Adrenal gland (tissue), 12 donors: ENCODE results near the gene SMG9. TPM values are rescaled to one million over a fixed set of nuclear protein-coding genes. Genes with fewer than 3 reads are reported as not detected.

ENCODE experiments used
- DNase-seq, 7 donors: peaks; one replicate each; pipeline ENCODE4 v3.0.0-alpha.2; 2019 to 2020
- H3K27ac ChIP-seq, 5 donors: fragments of 200-600 bp; sonication (generic) in 4 of 5; 1 replicate in 3 of 5; 2 replicates in 2 of 5; pipeline versions ENCODE4 v1.5.1 to v1.8.0; 2016 to 2020; ENCODE audit warnings: mild to moderate bottlenecking in 1 of 5
- H3K27me3 ChIP-seq: fragments of 200-600 bp; 2 replicates; pipeline ENCODE4 v1.8.0; 2021
- H3K36me3 ChIP-seq, 2 donors: fragments of 200-600 bp; replicated peaks in 1 of 2; 1 replicate in 1 of 2; 2 replicates in 1 of 2; pipeline versions ENCODE4 v1.5.1 to v1.8.0; 2018 to 2022
- H3K4me1 ChIP-seq, 2 donors: fragments of 200-600 bp; replicated peaks in 1 of 2; 1 replicate in 1 of 2; 2 replicates in 1 of 2; pipeline versions ENCODE4 v1.5.1 to v1.8.0; 2018 to 2021
- H3K4me3 ChIP-seq, 4 donors: fragments of 200-600 bp; sonication (generic) in 3 of 4; one replicate each; pipeline ENCODE4 v1.5.1; 2016 to 2018
- H3K9me3 ChIP-seq, 3 donors: fragments of 200-600 bp; sonication (generic) in 1 of 3; replicated peaks in 1 of 3; 1 replicate in 2 of 3; 2 replicates in 1 of 3; pipeline versions ENCODE4 v1.5.1 to v1.8.0; 2016 to 2021
- POLR2A ChIP-seq, 2 donors: fragments of 450-650 bp; IDR thresholded peaks; one replicate each; pipeline ENCODE4 v1.6.1; 2017; ENCODE audit warnings: antibody characterized with exemption in 2 of 2, mild to moderate bottlenecking in 2 of 2, moderate library complexity in 1 of 2
- WGBS, 4 donors: extraction: QIAGEN DNeasy Blood & Tissue Kit in 2 of 4; methylation state at CpG; one replicate each; pipeline versions ENCODE4 v1.1.5 to v1.1.7; 2013 to 2017; 5-methylcytosine and 5-hydroxymethylcytosine counted together
- intact Hi-C, 2 donors: fragments of 100-400 bp; cut with DNase I; formaldehyde crosslinking; loops; one replicate each; pipeline versions ENCODE4 v1.14.1 to v1.15.0; 2022 to 2023
- polyA plus RNA-seq, 3 donors: library from polyadenylated mRNA; stranded (reverse); fragments of 200-250 nt in 2 of 3; fragments of 350-450 nt in 1 of 3; fragmentation: Illumina TruSeq in 1 of 3; extraction: RNeasy Lipid Tissue Mini Kit (QIAGEN cat#74804) in 1 of 3; gene quantifications; one replicate each; pipeline ENCODE4 v1.2.3, GENCODE V29; 2013 to 2014
- total RNA-seq, 9 donors: library from RNA; depleted of rRNA in 4 of 9; stranded (reverse); fragments of >200 nt in 4 of 9; fragments of 120-200 nt in 1 of 9; fragmentation: NEBNext Ultra II Directional in 1 of 9; extraction: Animal tissue kit (Norgen Biotek cat#: 25700) in 1 of 9; gene quantifications; one replicate each; pipeline versions ENCODE4 v1.1.0 to v1.2.4, GENCODE V29; 2013 to 2023
- TF ChIP-seq, protein P1 (sequence below), 6 experiments: fragments of 450-650 bp in 4 of 6; fragments of 200-600 bp in 2 of 6; sonication (generic) in 1 of 6; IDR thresholded peaks; 1 replicate in 5 of 6; 2 replicates in 1 of 6; pipeline versions ENCODE4 v1.5.1 to v1.8.0; 2016 to 2021; ENCODE audit warnings: antibody characterized with exemption in 6 of 6, mild to moderate bottlenecking in 2 of 6, moderate library complexity in 1 of 6
- donor health status: healthy with polysubstance abuse.
- donor health status: Bipolar disorder and iron deficiency.
- donor health status: DM: yes; HTN: yes; CAD: no.
- donor health status: DM: no; HTN: no; CAD: no.
- donor health status: DM: no; HTN: no; CAD: no.
- donor health status: DM: yes; HTN: yes; CAD: no.

Gene SMG9
- total and polyA plus RNA-seq, 12 donors, result 19.4 to 63.2 (median 42.8) TPM

DNA sequence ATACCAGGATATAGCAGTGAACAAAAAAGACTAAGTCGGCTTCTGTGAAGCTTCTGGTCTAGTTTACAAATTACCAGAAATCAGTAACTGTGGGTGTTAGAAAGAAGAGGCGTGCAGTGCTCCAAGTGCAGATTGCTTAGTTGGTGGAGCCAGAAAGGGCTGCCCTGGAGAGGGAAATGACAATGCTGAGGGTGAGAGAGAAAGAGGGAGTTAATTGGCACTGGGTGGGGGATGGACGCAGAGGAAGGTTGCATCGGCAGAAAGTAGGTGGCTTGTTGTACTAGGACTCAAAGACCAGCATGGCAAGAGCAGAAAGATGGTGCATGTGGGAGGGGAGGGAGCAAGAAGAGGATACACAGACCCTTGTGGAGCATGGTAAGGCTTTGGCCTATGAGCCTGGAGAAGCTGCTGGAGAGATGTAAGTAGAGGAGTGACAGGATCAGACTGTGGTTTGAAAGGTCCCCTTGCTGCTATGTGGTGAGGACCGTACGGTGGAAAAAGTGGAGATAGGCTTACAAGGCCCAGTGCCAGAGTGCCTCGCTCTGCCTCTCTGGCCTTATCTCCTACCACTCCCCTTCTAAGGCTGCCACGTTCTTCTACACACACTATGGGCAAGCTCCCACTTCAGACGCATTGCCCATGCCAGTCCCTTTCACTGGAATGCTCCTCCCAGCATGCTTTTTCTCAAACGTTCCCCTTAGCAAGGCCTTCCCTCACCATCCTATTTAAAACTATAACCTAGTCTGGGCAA, 13.5 kb downstream of the SMG9 start:
- Histone ChIP-seq H3K4me3 (no peak overlapping the region), H3K9me3 (no peaks in the 10 kb centered on the region), H3K27me3 (no peaks in the 10 kb centered on the region), H3K4me1 (no peaks in the 10 kb centered on the region), H3K36me3 (peaks cover 0 to 88% of the 10 kb centered on the region in 2 donors), H3K27ac (no peak overlapping the region)
- no peak for DNase-seq
- intact Hi-C loops, result no loop called here
- no peak for TF ChIP-seq POLR2A (IDR thresholded peaks at IDR 0.05)
- TF ChIP-seq, protein P1, sequence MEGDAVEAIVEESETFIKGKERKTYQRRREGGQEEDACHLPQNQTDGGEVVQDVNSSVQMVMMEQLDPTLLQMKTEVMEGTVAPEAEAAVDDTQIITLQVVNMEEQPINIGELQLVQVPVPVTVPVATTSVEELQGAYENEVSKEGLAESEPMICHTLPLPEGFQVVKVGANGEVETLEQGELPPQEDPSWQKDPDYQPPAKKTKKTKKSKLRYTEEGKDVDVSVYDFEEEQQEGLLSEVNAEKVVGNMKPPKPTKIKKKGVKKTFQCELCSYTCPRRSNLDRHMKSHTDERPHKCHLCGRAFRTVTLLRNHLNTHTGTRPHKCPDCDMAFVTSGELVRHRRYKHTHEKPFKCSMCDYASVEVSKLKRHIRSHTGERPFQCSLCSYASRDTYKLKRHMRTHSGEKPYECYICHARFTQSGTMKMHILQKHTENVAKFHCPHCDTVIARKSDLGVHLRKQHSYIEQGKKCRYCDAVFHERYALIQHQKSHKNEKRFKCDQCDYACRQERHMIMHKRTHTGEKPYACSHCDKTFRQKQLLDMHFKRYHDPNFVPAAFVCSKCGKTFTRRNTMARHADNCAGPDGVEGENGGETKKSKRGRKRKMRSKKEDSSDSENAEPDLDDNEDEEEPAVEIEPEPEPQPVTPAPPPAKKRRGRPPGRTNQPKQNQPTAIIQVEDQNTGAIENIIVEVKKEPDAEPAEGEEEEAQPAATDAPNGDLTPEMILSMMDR (IDR thresholded peaks at IDR 0.05), result no peak
- 90 to 92% (median 92%) methylated on average over 10 of the region's 10 CpGs for WGBS, 4 donors

DNA sequence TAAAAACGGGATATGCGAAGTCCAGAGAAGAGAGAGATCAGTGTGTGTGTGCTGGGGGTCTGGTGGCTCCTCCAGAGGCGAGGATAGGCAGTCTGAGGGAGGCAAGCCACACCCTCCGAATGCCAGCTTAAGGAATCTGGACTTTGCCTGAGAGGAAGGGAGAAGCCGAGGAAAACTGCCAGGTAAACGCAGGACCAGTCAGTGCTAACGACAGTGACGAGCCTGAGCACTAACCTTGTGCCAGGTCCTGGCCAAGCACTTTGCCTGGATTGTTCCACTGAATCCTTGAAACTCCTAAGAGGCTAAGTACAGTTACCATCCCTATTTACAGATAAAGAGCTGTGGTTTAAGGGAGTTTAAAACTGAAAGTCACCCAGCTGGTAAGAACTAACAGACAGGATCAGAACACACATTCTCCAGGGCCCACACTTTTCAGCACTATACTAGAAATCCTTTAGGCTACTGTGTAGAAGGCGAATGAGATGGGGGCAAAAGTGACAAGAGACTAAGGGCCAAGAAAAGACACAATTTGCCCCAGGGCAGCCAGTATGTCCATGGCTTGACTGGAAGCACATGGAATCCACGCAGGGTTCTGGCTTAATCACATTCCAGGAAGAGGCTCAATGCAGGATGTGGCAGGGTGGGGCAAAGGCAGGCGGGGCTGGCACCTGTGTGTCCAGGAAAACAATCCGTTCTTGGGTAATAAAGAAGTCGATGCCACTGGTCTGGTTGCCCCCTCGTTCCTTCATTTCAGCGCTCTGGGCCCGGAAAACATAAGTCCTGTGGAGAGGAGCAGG, 15.1 kb downstream of the SMG9 start:
- Histone ChIP-seq H3K9me3 (no peaks in the 10 kb centered on the region), H3K27ac (no peak overlapping the region), H3K36me3 (peaks cover 0 to 82% of the 10 kb centered on the region in 2 donors), H3K27me3 (no peaks in the 10 kb centered on the region), H3K4me1 (no peaks in the 10 kb centered on the region), H3K4me3 (no peak overlapping the region)
- intact Hi-C loops, result no loop called here
- TF ChIP-seq, protein P1 (IDR thresholded peaks at IDR 0.05), result no peak
- no peak for TF ChIP-seq POLR2A (IDR thresholded peaks at IDR 0.05)
- 83 to 88% (median 84%) methylated on average over 16 of the region's 16 CpGs for WGBS, 4 donors
- no peak for DNase-seq

DNA sequence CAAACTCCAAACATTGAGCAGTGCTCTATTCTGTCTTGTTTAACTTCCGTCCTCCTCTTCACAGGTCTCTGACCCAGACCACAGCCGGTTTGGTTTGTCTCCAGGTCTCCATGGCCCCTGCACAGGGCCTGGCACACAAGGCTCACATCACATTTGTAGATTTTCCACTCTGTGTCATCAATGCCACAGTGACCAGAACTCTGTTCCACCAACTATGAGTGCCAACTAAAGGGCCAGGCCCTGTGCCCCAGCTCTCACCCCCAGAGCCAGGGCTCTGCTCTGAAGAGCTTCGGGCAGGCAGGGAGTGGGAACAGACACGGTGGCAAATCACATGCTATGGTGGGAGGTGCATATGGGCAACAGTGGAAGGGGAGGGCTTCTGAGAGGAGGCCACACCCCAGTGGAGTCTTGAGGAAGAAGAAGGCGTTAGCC, 16.0 kb downstream of the SMG9 start:
- no peak overlapping the region for H3K27ac ChIP-seq
- H3K4me1 ChIP-seq, result no peaks in the 10 kb centered on the region
- intact Hi-C loops, result no loop called here
- no peak overlapping the region for H3K4me3 ChIP-seq
- peaks cover 0 to 81% of the 10 kb centered on the region in 2 donors for H3K36me3 ChIP-seq
- no peaks in the 10 kb centered on the region for H3K9me3 ChIP-seq
- 67 to 71% (median 69%) methylated on average over 5 of the region's 5 CpGs for WGBS, 4 donors
- TF ChIP-seq, protein P1 (IDR thresholded peaks at IDR 0.05), result no peak
- no peak for TF ChIP-seq POLR2A (IDR thresholded peaks at IDR 0.05)
- no peaks in the 10 kb centered on the region for H3K27me3 ChIP-seq
- DNase-seq, result no peak

DNA sequence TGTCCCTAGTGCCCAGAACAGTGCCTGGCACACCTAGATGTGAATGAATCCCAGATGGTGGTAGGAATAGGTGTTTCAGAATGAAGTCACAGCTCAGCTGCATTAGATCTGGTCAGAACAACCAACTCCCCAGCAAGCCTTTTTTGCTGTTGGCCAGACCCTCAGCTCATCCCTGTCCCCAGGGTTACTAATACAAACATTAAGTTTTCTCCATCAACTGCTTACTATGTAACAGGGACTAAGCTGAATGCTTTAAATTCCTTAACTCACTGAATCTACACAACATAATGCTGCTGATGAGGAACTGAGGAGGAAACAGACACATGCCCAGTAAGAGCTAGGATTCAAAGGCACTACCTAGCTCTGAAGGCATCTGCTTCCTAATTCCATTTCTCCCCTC, 18.8 kb downstream of the SMG9 start:
- Histone ChIP-seq H3K4me1 (no peaks in the 10 kb centered on the region), H3K27me3 (no peaks in the 10 kb centered on the region), H3K9me3 (no peaks in the 10 kb centered on the region), H3K4me3 (no peak overlapping the region), H3K36me3 (peaks cover 0 to 88% of the 10 kb centered on the region in 2 donors), H3K27ac (no peak overlapping the region)
- intact Hi-C loops, result no loop called here
- TF ChIP-seq, protein P1 (IDR thresholded peaks at IDR 0.05), result no peak
- no peak for TF ChIP-seq POLR2A (IDR thresholded peaks at IDR 0.05)
- no peak for DNase-seq
